Muscle layer of duodenum (tissue), 2 donors: ENCODE data around the gene CHCT1.

Source experiments
- H3K27ac ChIP-seq: one replicate; pipeline ENCODE4 v1.7.0; 2013; ENCODE audit warnings: mild to moderate bottlenecking, low read length
- H3K27me3 ChIP-seq: one replicate; pipeline ENCODE4 v1.7.0; 2013; ENCODE audit warnings: low read depth, mild to moderate bottlenecking, control low read depth, low read length
- H3K36me3 ChIP-seq, 2 donors: one replicate each; pipeline ENCODE4 v1.7.0; 2013; ENCODE audit warnings: low read length in 2 of 2, control low read depth in 1 of 2, mild to moderate bottlenecking in 1 of 2; ENCODE audit not compliant: insufficient read depth in 2 of 2, control insufficient read depth in 1 of 2
- H3K4me1 ChIP-seq, 2 donors: one replicate each; pipeline ENCODE4 v1.7.0; 2013; ENCODE audit warnings: low read length in 2 of 2, mild to moderate bottlenecking in 2 of 2, control low read depth in 1 of 2, moderate library complexity in 1 of 2; ENCODE audit not compliant: insufficient read depth in 2 of 2, control insufficient read depth in 1 of 2
- H3K4me3 ChIP-seq, 2 donors: one replicate each; pipeline ENCODE4 v1.7.0; 2013; ENCODE audit warnings: low read length in 2 of 2, low read depth in 1 of 2, mild to moderate bottlenecking in 1 of 2
- H3K9me3 ChIP-seq, 2 donors: one replicate each; pipeline ENCODE4 v1.7.0; 2013; ENCODE audit warnings: low read length in 2 of 2, control low read depth in 1 of 2, mild to moderate bottlenecking in 1 of 2; ENCODE audit not compliant: control insufficient read depth in 1 of 2
- donor health status: healthy.

CHCT1 gene

DNA sequence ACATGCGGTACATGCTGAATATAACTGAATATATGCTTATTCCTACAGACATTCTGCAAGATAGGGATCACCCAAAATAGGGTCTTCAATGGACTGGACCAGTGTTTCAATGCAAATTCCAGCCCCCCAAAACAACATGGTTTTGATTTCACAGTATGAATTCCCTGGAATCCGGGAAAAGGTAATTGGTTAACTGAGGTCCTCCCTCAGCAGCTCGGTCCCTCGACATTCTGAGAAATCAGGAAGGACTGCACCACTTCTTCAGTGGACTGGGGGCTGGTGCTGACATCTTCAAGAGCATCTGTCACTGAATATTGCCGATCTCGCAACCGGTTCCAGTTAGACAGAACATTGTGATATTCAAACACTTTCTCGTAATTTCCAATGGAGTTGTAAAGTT, 25.1 kb downstream of the CHCT1 start:
- no peaks in the 10 kb centered on the region for H3K4me1 ChIP-seq
- H3K27me3 ChIP-seq: no peaks in the 10 kb centered on the region
- no peaks in the 10 kb centered on the region for H3K9me3 ChIP-seq
- H3K36me3 ChIP-seq: peaks cover 35 to 70% of the 10 kb centered on the region in 2 donors
- no peak overlapping the region for H3K4me3 ChIP-seq
- no peak overlapping the region for H3K27ac ChIP-seq

DNA sequence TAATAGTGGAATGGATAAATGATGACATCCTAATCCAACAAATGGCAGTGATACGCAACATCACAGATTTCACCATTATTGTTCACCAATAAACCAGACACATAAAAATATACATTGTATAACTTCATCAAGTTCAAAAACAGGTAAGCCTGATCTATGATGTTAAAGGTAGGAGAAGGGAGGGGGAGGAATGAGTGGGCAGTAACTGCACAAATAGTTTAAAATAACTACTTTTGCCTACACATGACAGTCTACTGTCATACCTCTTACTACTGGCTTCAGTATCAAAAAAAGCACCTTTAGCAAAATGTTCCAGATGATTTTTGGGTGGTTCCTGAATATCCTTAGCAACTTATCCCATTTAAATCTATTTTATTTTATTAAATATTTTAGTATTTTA, 28.8 kb downstream of the CHCT1 start:
- peaks cover 42 to 70% of the 10 kb centered on the region in 2 donors for H3K36me3 ChIP-seq
- H3K9me3 ChIP-seq: no peaks in the 10 kb centered on the region
- no peaks in the 10 kb centered on the region for H3K27me3 ChIP-seq
- H3K4me1 ChIP-seq: no peaks in the 10 kb centered on the region
- no peak overlapping the region for H3K27ac ChIP-seq
- H3K4me3 ChIP-seq: no peak overlapping the region

DNA sequence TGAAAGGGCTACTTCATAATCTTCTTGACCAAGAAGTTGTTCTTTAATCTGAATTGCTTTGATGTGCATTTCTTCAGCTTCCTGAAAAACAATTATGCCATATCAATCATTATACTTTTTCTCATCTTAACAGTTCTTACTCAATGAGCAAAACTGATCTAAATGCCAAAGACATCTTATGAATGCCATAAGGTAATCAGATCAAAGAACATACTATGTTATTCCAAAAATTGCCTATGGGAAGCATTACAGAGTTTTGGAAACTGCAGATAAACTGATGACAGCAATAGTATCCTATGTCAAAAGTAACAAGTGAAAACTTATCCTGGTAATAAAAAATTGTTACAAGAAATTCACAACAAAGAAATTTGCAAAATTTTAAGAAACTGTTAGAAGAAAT, 29.7 kb downstream of the CHCT1 start:
- Histone ChIP-seq H3K4me1 (no peaks in the 10 kb centered on the region), H3K9me3 (no peaks in the 10 kb centered on the region), H3K27me3 (no peaks in the 10 kb centered on the region), H3K4me3 (no peak overlapping the region), H3K36me3 (peaks cover 42 to 71% of the 10 kb centered on the region in 2 donors), H3K27ac (no peak overlapping the region)

DNA sequence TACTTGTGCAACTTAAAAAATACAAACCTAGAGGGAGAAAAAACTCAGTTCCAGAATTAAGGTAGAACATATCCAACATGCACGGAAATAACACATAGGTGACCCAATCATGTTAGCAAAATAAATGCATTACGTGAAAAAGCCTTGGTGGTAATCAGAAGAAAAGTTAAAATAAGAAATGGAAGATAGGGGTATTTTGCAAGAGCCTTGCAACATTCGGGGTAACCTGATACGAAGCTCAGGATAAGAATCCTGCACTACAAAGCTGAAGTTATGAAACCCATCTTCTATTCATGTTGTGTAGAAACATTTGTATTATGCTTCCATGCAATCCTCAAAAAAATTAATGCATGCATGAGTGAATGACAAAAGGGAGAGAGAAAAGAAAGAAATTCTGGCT, 33.1 kb downstream of the CHCT1 start:
- H3K4me3 ChIP-seq: no peak overlapping the region
- H3K4me1 ChIP-seq: no peaks in the 10 kb centered on the region
- H3K27ac ChIP-seq: no peak overlapping the region
- H3K9me3 ChIP-seq: no peaks in the 10 kb centered on the region
- H3K36me3 ChIP-seq: peaks cover 32 to 58% of the 10 kb centered on the region in 2 donors
- H3K27me3 ChIP-seq: no peaks in the 10 kb centered on the region

DNA sequence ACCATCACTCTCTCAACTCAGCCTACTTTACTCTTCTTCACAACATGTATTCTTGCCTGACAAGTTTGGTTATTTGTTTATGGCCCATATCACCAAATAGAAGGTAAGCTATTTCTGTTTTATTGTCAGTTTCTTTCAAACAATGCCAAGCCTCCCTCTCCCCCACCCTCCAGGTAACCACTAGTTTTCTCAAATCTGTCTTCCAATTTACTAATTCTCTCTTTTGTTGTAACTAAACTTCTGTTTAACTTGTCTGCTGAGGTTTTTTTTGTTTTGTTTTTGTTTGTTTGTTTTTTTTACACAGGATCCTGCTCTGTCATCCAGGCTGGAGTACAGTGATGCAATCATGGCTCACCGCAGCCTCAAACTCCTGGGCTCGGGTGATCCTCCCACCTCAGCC, 34.9 kb downstream of the CHCT1 start:
- no peak overlapping the region for H3K4me3 ChIP-seq
- no peaks in the 10 kb centered on the region for H3K9me3 ChIP-seq
- H3K36me3 ChIP-seq: peaks cover 34 to 57% of the 10 kb centered on the region in 2 donors
- H3K27me3 ChIP-seq: no peaks in the 10 kb centered on the region
- H3K27ac ChIP-seq: no peak overlapping the region
- no peaks in the 10 kb centered on the region for H3K4me1 ChIP-seq

DNA sequence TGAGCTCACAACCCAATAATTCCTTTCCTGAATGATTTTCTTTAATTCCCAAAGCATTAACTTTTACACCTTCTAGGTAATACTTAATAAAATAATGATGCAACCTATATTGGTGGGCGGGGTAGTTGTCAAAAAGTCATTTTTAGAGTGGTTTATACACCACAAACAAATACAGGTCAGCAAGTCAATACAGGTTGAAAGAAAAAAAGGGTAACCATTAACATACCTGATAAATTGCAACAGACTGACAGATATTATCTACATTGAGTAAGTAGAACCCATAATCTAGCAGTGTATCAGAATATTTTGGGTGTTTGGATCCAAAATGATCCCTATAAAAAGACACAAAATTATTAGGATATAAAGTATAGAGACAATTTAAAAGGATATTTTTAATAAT, 39.3 kb downstream of the CHCT1 start:
- Histone ChIP-seq H3K27ac (no peak overlapping the region), H3K4me3 (no peak overlapping the region), H3K9me3 (no peaks in the 10 kb centered on the region), H3K4me1 (peaks cover 0 to 4% of the 10 kb centered on the region in 2 donors), H3K36me3 (peaks cover 42 to 56% of the 10 kb centered on the region in 2 donors), H3K27me3 (no peaks in the 10 kb centered on the region)

DNA sequence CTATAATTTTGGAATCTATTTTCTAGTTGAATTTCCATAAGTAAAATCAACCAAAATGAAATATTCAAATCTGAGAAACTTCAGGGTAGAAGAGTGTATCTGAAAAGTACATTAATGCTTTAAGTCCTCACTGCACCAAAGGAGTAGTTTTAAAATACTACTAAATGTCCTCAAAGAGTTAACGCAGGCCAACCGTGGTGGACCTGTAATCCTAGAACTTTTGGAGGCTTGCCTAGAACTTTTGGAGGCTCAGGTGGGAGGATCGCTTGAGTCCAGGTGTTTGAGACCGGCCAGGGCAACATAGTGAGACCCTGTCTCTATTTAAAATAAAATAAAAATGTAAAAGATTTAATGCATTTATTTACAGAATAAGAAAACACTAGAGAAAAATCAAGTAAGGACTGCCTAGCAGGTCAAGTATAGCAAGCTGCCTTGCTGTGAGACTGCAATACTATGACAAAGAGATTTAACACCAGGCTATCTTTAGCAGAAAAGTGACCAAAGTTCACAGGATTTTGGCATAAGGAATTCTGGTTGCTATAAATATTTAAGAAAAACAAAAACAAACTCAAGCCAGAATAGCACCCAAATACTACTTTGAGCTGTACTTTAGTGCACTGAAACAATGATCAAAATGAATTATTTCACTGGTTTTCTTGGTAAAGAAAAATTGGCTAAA, 41.0 kb downstream of the CHCT1 start:
- Histone ChIP-seq H3K4me3 (no peak overlapping the region), H3K27ac (no peak overlapping the region), H3K27me3 (no peaks in the 10 kb centered on the region), H3K9me3 (no peaks in the 10 kb centered on the region), H3K36me3 (peaks cover 42 to 49% of the 10 kb centered on the region in 2 donors), H3K4me1 (peaks cover 3 to 10% of the 10 kb centered on the region in 2 donors)

DNA sequence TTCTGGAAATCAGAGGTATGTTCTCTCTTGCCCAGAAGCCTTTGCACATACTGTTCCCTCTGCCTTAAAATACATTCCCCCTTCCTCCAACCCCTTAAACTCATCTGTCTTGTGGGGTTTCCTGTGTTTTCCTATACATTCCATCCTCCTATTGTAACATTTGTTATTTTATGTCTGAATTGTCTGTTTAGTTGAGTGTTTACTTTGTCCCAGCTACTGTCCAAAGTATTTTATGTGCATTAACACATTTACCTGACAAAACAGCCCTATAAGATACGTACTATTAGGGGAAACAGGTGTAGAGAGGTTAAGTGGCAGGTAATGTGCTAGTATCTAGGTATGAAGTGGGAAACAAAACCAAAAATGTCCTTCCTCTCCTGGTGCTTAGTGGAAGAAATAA, 42.1 kb downstream of the CHCT1 start:
- Histone ChIP-seq H3K36me3 (peaks cover 37 to 49% of the 10 kb centered on the region in 2 donors), H3K27ac (no peak overlapping the region), H3K9me3 (no peaks in the 10 kb centered on the region), H3K4me1 (peaks cover 5 to 14% of the 10 kb centered on the region in 2 donors), H3K4me3 (no peak overlapping the region), H3K27me3 (no peaks in the 10 kb centered on the region)

DNA sequence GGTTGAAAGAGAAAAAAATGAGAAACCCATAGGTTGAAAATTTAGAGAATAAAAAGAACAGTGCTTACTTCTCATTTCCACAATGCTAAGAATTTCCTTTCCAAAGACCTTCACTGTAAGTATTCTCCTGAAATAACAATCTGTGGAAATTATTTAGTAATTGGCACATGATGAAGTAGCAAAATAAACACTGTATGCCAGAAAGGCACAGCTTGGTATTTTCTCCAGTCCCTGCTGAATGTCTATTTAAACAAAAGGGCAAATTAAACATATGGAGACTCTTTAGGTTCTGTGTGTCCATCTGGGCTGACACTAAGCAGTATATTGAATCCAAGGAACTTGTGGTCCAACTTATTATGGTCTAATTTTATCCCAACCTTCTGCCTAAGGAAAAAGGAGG, 46.1 kb downstream of the CHCT1 start:
- peak overlapping the region; percentile 36 for H3K27ac ChIP-seq

DNA sequence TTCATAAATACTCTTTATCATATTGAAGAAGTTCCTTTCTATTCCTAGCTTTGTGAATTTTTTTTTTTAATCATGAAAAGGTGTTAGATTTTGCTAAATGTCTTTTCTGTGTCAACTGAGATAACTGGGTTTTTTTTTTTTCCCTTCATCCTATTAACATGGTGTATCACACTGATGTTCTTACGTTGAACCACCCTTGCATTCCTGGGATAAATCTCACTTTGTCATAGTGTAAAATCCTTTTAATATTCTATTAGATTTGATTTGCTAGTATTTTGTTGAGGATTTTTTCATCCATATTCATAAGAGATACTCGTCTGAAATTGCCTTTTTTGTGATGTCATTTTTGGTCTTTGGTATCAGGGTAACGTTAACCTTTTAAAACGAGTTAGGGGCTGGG, 49.2 kb downstream of the CHCT1 start:
- Histone ChIP-seq H3K9me3 (no peaks in the 10 kb centered on the region), H3K27me3 (no peaks in the 10 kb centered on the region), H3K4me1 (peaks cover 5 to 22% of the 10 kb centered on the region in 2 donors), H3K4me3 (no peak overlapping the region), H3K36me3 (peaks cover 3 to 8% of the 10 kb centered on the region in 2 donors), H3K27ac (no peak overlapping the region)

More for the DNA sequence above, 46.1 kb downstream of the CHCT1 start:
- H3K4me1 ChIP-seq: peaks cover 5 to 22% of the 10 kb centered on the region in 2 donors
- peaks cover 26 to 33% of the 10 kb centered on the region in 2 donors for H3K36me3 ChIP-seq
- H3K4me3 ChIP-seq: no peak overlapping the region
- no peaks in the 10 kb centered on the region for H3K9me3 ChIP-seq
- H3K27me3 ChIP-seq: no peaks in the 10 kb centered on the region

DNA sequence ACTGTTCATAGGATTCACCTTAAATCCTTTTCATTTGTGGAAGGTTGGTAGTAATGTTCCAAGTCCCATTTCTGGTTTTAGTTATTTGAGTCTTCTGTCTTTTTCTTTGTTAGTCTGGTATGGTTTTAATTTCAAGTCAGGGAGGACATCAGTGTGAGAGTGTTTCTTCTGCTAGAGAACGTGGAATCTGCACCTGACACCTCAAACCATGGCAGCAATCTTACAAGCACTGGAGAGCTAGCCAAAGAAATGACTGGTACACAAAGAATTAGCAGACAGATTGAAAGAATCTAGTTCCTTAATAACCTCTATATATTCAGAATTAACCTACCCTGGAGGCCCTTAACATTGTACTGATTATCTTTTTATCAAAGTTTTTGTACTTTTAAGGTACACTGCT, 50.2 kb downstream of the CHCT1 start:
- peaks cover 3 to 7% of the 10 kb centered on the region in 2 donors for H3K36me3 ChIP-seq
- no peaks in the 10 kb centered on the region for H3K27me3 ChIP-seq
- H3K27ac ChIP-seq: no peak overlapping the region
- H3K9me3 ChIP-seq: no peaks in the 10 kb centered on the region
- no peak overlapping the region for H3K4me3 ChIP-seq
- H3K4me1 ChIP-seq: peaks cover 5 to 26% of the 10 kb centered on the region in 2 donors

DNA sequence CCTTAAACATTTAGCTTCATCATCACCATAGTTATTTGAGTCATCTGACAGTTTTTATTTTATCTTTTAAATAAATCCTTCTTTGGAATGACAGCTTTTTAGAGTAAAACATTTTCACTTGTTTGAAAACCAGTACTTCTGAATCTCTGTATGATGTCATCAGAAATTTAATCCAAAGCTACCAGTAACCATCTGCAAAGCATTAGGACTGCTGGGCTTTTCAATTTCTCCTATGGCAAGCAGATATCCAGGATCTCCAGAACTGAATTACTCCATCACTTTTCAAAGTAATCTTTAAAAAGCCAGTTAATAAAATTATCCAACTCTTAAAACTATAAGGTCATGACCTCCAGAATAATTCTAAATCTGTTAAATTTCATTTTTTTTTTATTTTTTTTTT, 51.5 kb downstream of the CHCT1 start:
- Histone ChIP-seq H3K27ac (no peak overlapping the region), H3K27me3 (no peaks in the 10 kb centered on the region), H3K4me1 (peaks cover 0 to 20% of the 10 kb centered on the region in 2 donors), H3K9me3 (no peaks in the 10 kb centered on the region), H3K4me3 (no peak overlapping the region), H3K36me3 (peaks cover 2 to 3% of the 10 kb centered on the region in 2 donors)
